ENCODE measurements around the gene KRT35. TPM values are rescaled to one million over a fixed set of nuclear protein-coding genes. Genes with fewer than 3 reads are reported as not detected.
A peak's percentile ranks its signal among the peaks of the same experiment; 100 is the strongest.

Gene KRT35
- 0.41 TPM for total RNA-seq

GRCh38 chr17:41481036-41481435 is at the start of gene KRT35:
Gene KRT35, minus strand, starts transcription at chr17:41481151. Its CDS starts 54 bp downstream, at chr17:41481097.

GRCh38 chr17:41518789-41519449 is 38.0 kb upstream of the KRT35 start, which contains the start of gene KRT15:
Gene KRT15, minus strand, starts transcription at chr17:41518890. Its CDS starts 63 bp downstream, at chr17:41518827.

GRCh38 chr17:41505007-41505808 is 24.3 kb upstream of the KRT35 start, which contains the start of gene KRT13:
Gene KRT13, minus strand, starts transcription at chr17:41505612. Its CDS starts 62 bp downstream, at chr17:41505550.

GRCh38 chr17:41489531-41489930 is 8.6 kb upstream of the KRT35 start, which contains the start of gene KRT36:
Gene KRT36, minus strand, starts transcription at chr17:41489910. Its CDS starts 46 bp downstream, at chr17:41489864.

GRCh38 chr17:41466988-41467387 is 14.0 kb downstream of the KRT35 start, which contains the start of gene KRT32:
Gene KRT32, minus strand, starts transcription at chr17:41467386. Its CDS starts 61 bp downstream, at chr17:41467325.

GRCh38 chr17:41440531-41441033 is 40.4 kb downstream of the KRT35 start, which contains the start of gene KRT38:
Gene KRT38, minus strand, starts transcription at chr17:41440983. Its CDS starts 62 bp downstream, at chr17:41440921.

Small RNAs within 50 kb of the gene (small RNA-seq; reads per million reads assigned to genes)
- gene RNU2-32P (ENCODE audit: low replicate concordance): 1.3 reads per million, percentile 85 among the genes with 10 or more reads in this experiment

Other genes with a start within 250 kb of the KRT35 start
- gene KRTAP9-3, start 248.7 kb downstream of the KRT35 start, total RNA-seq: not detected
- gene KRTAP9-8, start 243.2 kb downstream of the KRT35 start, total RNA-seq: not detected
- not detected for gene KRTAP9-4, start 231.5 kb downstream of the KRT35 start, total RNA-seq
- gene KRTAP9-9, start 225.8 kb downstream of the KRT35 start, total RNA-seq: not detected
- not detected for gene KRTAP9-6, start 215.8 kb downstream of the KRT35 start, total RNA-seq
- gene KRTAP9-7, start 205.5 kb downstream of the KRT35 start, total RNA-seq: not detected
- gene KRTAP29-1, start 178.3 kb downstream of the KRT35 start, total RNA-seq: not detected
- not detected for gene KRTAP16-1, start 171.8 kb downstream of the KRT35 start, total RNA-seq
- gene KRTAP17-1, start 165.4 kb downstream of the KRT35 start, total RNA-seq: not detected
- 0.12 TPM for gene KRT33A, start 130.3 kb downstream of the KRT35 start, total RNA-seq
- gene KRT33B, start 111.3 kb downstream of the KRT35 start, total RNA-seq: not detected
- not detected for gene KRT34, start 98.8 kb downstream of the KRT35 start, total RNA-seq
- gene KRT31, start 83.5 kb downstream of the KRT35 start, total RNA-seq: 0.47 TPM
- gene KRT37, start 56.6 kb downstream of the KRT35 start, total RNA-seq: not detected
- gene KRT38, start 40.2 kb downstream of the KRT35 start, total RNA-seq: not detected
- gene KRT32, start 13.8 kb downstream of the KRT35 start, total RNA-seq: not detected
- gene KRT36, start 8.8 kb upstream of the KRT35 start, total RNA-seq: not detected
- gene KRT13, start 24.5 kb upstream of the KRT35 start, total RNA-seq: 7.4 TPM
- 1.1 TPM for gene KRT15, start 37.7 kb upstream of the KRT35 start, total RNA-seq
- 308 TPM for gene KRT19, start 47.2 kb upstream of the KRT35 start, total RNA-seq
- gene KRT9, start 90.9 kb upstream of the KRT35 start, total RNA-seq: not detected
- 0.29 TPM for gene KRT14, start 105.7 kb upstream of the KRT35 start, total RNA-seq
- gene KRT16, start 131.6 kb upstream of the KRT35 start, total RNA-seq: not detected
- 11.1 TPM for gene KRT17, start 143.4 kb upstream of the KRT35 start, total RNA-seq
- 128 TPM for gene EIF1, start 207.7 kb upstream of the KRT35 start, total RNA-seq
- gene GAST, start 231.2 kb upstream of the KRT35 start, total RNA-seq: not detected

Measured in metanephros (tissue), 2 donors.